Stromal cell of bone marrow (primary cell): ENCODE measurements around the gene WNK1.
A peak's percentile ranks its signal among the peaks of the same experiment; 100 is the strongest.

Experiments used
- DNase-seq: peaks from one replicate; pipeline ENCODE4 v3.0.0-alpha.2; 2012; ENCODE audit warnings: low read depth

WNK1 gene

DNA sequence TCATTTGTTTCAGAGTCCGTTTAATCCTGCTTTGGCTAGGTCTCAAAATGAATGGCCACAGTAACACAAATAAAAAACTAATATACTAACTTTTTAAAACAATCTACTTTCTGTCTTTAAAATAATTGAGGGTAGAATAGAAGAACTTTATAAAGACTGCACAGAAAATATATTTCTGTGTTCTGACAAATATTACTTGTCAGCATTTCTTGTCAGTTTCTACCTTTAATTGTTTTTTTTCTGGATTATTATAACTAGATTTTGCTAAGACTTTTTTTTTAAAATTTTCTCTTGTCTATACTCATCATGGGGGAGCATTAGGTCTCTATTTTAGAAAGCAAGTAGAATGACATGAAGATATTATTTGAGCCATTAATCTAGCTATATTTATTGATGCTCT lies 110.9 kb downstream of the WNK1 start:
- DNase-seq, result no peak

DNA sequence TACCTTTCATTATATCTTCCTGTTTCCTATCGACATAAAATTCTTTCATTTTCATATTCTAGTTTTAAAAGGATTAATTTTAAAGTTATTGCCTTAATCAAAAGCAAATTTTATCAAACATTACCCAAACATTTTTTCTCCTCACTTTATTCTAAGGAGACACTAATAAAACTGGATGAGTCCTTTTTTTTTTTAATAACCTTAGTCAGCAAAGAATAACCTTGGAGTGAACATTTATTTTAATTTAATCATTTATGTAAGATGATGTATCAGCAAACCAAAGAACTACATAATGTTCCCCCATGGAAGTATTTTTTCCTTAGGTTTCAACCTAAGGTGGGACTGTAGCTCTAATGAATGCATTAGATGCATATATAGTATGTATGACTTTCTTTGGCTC lies 113.2 kb downstream of the WNK1 start:
- DNase-seq, result no peak

DNA sequence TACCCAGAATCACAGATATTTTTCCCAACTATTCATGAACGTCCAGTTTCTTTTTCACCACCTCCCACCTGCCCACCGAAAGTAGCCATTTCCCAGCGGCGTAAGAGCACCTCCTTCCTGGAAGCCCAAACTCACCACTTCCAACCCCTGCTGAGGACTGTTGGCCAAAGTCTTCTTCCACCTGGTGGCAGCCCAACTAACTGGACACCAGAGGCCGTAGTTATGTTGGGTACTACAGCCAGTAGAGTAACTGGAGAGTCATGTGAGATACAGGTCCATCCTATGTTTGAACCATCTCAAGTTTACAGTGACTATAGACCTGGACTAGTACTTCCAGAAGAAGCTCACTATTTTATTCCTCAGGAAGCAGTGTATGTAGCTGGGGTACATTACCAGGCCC lies 115.5 kb downstream of the WNK1 start:
- DNase-seq, result no peak

DNA sequence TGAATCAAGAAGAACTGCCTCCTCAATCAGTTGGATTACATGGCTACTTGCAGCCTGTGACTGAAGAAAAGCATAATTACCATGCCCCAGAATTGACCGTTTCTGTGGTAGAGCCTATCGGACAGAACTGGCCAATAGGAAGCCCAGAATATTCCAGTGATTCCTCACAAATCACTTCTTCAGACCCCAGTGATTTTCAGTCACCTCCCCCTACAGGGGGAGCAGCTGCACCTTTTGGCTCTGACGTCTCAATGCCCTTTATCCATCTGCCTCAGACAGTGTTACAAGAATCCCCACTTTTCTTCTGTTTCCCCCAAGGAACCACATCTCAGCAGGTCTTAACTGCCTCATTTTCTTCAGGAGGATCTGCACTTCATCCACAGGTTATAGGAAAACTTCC lies 116.3 kb downstream of the WNK1 start:
- DNase-seq, result no peak

DNA sequence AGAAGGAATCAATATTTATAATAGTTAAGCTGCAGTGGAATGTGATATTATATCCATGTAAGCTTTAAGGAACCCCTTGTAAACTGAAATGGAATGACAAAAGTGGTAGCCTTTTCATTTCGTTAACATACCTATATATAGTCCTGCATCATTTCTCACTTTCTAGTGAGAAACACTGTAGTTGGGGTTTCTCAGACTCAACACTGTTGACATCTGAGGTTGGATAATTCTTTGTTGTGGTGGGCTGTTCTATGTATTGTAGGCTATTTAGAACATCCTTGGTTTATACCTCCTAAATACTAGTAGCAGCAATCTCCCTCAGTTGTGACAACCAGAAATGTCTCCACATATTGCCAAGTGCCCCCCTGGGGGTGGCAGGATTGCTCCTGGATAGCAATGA lies 118.0 kb downstream of the WNK1 start:
- DNase-seq, result no peak

DNA sequence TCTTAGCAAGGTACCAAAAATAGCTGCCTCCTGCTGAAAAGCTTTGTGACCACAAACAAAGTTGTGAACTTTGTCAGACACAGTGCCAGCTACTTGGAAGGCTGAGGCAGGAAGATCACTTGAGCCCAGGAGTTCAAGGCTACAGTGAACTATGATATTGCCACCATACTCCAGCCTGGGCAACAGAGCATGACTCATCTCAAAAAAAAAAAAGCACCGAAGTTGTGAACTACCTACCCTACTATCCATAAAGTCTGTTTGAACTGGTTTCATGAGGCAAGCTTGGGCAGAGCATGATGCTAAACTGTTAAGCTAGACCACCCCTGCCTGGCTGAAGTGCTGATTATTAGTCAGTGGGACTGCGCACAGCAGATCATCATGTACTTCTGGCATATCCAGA lies 121.6 kb downstream of the WNK1 start:
- DNase-seq, result peak; percentile 6

DNA sequence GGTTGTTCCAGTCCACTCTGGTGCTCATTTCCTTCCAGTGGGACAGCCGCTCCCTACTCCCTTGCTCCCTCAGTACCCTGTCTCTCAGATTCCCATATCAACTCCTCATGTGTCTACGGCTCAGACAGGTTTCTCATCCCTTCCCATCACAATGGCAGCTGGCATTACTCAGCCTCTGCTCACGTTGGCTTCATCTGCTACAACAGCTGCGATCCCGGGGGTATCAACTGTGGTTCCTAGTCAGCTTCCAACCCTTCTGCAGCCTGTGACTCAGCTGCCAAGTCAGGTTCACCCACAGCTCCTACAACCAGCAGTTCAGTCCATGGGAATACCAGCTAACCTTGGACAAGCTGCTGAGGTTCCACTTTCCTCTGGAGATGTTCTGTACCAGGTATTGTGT lies 127.3 kb downstream of the WNK1 start:
- DNase-seq, result peak; percentile 87

DNA sequence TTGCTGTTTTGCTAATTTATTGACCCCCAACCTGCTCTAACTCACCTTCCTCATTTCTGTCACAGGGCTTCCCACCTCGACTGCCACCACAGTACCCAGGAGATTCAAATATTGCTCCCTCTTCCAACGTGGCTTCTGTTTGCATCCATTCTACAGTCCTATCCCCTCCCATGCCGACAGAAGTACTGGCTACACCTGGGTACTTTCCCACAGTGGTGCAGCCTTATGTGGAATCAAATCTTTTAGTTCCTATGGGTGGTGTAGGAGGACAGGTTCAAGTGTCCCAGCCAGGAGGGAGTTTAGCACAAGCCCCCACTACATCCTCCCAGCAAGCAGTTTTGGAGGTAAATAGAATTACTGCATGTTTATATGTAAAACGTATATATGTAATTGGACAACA lies 128.3 kb downstream of the WNK1 start:
- DNase-seq, result no peak

DNA sequence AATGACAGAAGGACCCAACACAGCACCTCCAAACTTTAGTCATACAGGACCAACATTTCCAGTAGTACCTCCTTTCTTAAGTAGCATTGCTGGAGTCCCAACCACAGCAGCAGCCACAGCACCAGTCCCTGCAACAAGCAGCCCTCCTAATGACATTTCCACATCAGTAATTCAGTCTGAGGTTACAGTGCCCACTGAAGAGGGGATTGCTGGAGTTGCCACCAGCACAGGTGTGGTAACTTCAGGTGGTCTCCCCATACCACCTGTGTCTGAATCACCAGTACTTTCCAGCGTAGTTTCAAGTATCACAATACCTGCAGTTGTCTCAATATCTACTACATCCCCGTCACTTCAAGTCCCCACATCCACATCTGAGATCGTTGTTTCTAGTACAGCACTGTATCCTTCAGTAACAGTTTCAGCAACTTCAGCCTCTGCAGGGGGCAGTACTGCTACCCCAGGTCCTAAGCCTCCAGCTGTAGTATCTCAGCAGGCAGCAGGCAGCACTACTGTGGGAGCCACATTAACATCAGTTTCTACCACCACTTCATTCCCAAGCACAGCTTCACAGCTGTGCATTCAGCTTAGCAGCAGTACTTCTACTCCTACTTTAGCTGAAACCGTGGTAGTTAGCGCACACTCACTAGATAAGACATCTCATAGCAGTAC lies 132.5 kb downstream of the WNK1 start:
- DNase-seq, result no peak

DNA sequence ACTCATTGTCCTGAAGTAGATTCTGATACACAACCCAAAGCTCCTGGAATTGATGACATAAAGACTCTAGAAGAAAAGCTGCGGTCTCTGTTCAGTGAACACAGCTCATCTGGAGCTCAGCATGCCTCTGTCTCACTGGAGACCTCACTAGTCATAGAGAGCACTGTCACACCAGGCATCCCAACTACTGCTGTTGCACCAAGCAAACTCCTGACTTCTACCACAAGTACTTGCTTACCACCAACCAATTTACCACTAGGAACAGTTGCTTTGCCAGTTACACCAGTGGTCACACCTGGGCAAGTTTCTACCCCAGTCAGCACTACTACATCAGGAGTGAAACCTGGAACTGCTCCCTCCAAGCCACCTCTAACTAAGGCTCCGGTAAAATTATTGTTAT lies 133.3 kb downstream of the WNK1 start:
- DNase-seq, result no peak

DNA sequence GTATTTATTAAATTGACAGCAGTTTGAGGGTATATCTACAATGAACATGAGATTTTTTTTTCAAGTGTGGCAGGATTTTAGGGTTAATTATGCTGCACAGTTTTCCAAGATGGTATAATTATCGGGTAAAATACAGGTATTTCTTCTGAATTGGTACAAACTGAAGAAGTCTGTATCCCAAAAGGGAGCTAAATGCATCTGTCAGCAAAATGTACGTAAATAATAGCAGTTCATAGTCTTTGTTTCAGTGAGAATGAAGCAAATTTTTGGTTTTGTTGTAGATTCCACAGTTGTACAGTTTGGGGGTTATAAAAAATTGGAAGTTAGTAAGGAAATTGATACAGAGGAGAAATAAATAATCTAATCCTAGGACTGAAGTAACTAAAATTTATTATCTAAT lies 133.8 kb downstream of the WNK1 start:
- no peak for DNase-seq

DNA sequence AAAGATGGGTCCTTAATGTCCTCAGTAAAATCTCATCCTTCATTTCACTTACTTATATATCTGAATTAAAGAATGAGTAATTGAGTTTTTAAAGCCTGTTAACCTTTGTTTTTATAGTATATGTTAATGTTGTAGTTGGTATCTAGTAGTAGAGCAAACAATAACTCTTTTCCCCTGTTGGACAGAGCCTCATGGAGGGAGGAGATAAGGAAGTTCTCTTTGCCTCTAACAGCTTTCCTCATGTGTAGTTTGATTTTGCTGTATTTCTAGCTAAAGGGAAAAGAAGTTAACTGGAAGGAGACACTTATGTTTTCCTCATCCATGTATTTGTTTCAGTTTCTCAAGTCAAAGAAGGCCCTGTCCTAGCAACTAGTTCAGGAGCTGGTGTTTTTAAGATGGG lies 141.8 kb downstream of the WNK1 start:
- DNase-seq, result no peak

DNA sequence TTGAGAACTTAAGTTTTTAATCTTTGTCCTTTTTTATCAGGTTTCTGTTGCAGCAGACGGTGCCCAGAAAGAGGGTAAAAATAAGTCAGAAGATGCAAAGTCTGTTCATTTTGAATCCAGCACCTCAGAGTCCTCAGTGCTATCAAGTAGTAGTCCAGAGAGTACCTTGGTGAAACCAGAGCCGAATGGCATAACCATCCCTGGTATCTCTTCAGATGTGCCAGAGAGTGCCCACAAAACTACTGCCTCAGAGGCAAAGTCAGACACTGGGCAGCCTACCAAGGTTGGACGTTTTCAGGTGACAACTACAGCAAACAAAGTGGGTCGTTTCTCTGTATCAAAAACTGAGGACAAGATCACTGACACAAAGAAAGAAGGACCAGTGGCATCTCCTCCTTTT lies 143.7 kb downstream of the WNK1 start:
- DNase-seq, result no peak

DNA sequence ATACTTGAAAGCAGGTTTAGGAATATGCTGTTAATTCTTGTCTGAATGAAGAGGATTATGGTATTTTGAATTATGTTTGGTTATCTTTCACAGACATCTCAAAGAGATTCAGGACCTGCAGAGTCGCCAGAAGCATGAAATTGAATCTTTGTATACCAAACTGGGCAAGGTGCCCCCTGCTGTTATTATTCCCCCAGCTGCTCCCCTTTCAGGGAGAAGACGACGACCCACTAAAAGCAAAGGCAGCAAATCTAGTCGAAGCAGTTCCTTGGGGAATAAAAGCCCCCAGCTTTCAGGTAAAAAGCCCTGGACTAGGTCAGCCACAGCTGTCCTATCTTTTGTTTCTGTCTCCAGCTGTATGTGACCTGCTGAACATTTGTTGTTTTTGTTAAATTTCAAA lies 145.0 kb downstream of the WNK1 start:
- no peak for DNase-seq

DNA sequence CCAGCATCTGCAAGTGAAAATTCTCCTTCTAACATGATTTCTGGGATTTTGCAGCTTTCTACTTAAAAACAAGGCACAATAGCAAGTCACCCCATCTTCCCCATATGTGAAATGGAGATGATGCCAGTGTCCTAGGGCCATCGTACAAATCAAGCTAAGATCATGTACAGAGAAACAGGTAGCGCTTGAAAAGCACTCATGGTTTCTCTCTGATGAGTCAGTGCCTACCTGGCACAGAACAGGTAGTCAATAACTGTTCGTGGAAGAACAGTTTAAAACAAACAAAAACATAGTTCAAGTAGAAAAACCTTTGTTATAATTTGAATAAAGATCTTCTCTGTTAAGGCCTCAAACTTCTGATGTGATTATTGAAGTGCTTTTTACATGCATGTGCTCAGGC lies 150.2 kb downstream of the WNK1 start:
- DNase-seq, result no peak

DNA sequence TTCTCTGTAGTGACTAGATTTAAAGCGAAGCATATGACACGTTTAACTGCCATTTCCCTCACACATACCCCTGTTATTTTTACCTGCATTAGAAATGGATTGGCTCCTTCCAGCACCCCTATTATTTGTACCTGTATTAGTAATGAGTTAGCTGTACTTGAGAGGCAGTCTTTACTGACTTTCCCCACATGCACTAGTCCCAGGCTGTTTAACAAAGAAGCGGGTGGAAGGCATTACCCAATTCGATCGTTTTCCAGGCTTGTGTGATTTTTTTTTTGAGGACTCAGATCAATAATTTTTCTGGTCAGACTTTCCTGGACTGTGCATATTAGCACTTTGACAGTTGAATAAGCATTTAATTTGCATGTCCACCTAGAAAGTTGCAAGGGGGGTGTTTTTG lies 150.7 kb downstream of the WNK1 start:
- no peak for DNase-seq

DNA sequence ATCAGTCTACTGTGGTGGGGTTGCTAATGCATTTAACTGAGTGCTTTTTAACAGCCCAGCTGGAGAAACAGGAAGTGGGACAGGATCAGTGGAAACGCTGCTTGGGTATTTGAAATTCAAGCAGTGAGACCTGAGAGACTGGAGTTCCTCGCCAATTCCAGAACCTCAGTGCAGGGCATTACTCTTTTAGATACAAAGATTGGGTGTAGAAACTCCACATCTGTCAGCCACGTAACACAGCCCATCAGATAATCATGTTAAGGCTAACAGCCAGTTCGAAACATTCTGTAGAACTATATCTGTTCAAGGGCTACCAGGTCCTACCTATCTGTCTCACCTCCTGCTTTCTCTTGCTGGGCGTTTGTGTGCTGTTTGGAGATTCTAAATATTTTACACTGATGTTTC lies 151.6 kb downstream of the WNK1 start:
- no peak for DNase-seq

DNA sequence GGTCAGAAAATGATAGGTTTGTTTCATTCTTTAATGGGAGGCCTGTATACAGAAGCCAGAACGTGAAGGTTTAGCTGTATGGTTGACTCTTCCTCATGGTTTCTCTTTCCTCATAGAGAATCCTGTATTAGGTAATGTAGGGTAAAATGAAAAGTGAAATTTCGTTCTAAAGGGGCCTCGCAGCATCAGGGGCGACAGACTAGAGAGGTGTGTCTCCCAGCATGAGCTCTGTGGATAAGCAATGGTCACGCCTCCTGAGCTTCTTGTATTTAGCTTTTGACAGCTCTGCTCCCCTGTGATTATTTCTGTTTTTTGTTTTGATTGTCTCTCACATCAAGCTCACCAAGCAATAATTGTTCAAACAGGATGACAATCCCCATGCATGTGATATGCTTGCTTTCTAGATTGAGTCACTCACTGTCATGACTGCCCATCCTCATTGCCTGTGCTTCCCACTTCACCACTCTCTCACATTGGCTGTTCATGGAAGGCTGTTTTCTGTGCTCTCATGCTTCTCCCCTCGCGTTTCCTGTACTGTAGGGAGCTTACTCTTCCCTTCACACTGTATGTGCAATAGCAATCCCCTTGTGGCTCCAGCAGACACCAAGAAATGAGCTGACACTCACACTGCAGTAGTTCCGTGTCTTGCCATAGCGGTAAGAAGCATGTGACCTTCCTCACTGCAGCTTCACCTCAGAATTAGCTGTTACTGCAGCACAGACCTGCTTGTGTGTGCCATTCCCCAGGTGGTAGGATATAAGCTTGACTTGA lies 153.1 kb downstream of the WNK1 start:
- no peak for DNase-seq

DNA sequence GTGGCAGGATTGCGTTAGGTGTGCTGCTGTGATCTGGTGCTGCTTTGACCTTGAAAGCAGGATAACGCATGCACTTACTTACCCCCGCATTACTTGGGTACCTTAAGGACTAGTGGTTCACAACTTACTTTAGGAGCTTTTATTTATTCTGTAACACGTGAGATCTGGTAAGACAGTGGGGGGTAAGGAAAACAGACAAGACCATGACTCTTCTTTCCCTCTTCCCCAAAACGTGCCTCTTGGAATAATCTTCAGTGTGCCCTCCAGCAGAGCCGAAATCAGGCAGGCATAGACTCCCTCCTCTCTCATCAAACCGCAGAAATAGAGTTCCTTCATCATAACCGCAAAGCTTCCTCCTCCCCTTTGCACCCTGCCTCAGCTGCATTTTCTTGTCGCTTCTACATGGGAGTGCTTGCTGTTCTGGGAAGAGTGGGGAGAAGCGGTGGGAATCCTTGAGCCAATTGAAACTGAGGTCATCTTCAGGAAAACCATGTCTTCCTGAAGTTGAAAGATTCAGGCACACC lies 153.7 kb downstream of the WNK1 start:
- no peak for DNase-seq

DNA sequence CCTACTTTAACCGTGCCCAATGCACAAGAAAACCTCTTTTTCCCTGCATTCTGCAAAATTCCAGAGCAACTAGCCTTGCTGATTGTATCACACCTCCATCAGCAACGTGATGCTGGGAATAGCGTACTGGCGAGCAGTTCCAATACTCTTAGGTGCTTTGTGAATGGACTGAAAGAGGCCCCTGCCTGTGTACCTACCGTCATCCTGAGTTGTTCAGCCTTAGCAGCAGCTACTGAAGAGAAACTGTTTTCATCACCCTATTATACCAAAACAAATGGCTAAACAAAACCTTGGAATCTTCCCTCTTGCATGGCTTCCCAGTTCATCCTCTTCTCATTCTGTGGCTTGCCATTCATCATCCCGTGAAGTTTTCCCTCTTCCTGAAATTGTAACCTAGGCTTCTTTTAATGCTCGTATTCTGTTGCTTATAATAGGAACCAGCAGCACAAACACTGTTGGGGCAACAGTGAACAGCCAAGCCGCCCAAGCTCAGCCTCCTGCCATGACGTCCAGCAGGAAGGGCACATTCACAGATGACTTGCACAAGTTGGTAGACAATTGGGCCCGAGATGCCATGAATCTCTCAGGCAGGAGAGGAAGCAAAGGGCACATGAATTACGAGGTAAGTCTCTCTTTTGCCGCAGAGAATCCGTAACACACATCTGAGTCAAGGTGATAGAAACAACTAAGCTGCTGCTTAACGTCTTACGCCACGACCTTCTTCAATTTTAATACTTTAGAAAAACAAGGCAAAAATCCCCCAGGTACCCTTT lies 155.2 kb downstream of the WNK1 start:
- DNase-seq, result no peak

DNA sequence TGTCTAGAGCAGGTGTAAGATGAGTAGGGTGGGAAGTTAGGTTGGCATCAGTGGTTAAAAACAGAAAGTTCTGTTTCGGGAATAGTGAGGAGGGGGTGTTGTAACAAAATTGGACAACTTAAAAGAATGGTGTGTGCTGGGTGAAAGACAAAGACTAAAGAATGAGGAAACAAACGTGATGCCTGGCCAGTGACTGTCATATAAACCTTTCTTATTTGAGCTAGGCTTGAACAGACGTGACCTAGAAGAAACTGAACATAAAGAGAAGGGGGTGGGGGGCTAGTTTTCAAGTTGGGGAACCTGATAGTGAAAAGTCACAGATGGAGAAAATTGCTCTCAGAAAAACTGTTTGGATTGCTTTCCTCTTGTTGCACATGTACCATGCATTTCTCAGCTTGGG lies 157.5 kb downstream of the WNK1 start:
- DNase-seq, result no peak

DNA sequence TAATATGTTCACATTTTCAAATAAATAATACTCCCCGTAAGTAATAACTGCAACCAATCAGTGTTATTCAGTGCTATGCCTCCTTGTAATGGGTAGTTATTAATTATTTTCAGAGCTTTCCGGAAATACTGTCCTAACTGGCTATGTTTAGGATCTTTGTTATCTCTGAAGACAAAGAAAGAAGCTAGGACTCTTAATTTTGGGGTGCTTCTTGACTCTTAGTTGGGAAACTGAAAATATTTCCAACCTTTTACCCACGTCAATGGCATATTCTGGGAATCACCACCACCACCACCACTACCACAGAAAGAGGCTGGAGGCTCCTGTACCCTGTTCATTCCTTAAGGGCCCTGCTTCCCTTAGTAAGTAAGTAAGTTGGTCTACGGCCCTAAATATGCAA lies 158.0 kb downstream of the WNK1 start:
- DNase-seq, result no peak

DNA sequence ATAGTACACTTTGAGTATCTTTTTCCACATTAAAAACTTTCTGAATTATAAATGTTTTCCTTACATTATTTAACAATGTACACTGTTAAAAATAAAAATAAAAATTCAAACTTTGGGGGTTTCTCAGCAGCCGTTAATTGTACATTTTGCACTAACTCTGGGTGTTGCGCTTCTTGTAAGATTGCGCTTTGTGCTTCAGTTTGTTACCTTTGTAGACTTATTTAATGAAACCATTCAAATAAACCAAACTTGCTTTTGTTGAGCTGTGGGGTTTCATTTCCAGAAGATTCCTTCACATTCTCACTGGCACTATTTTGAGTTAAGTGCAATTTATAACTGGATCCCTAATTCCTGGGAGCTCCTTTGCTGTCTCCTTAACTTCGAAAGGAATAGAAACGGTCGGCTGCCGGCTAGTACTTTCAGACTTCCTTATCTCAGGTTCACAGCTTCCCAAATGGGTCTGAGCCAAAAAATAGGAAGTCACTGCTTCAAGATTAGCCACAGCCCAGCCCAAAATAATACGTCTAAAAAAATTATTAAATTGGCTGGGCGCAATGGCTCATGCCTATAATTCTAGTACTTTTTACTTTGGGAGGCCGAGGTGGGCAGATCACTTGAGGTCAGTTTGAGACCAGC lies 158.9 kb downstream of the WNK1 start:
- no peak for DNase-seq
